LNCAP (cell line): Measurements from ENCODE around the gene CACNB3.

ENCODE experiments used
- TF ChIP-seq, protein P1 (sequence below): fragments of 450-650 bp; IDR thresholded peaks from 2 replicates; pipeline ENCODE4 v1.5.1; 2017; ENCODE audit warnings: mild to moderate bottlenecking

The CACNB3 gene

GRCh38 chr12:48817873-48818830 lies at the start of gene CACNB3:
TSS of gene CACNB3 (plus strand) at chr12:48818496. CDS start at chr12:48818930, 434 bp downstream.
- TF ChIP-seq, protein P1, sequence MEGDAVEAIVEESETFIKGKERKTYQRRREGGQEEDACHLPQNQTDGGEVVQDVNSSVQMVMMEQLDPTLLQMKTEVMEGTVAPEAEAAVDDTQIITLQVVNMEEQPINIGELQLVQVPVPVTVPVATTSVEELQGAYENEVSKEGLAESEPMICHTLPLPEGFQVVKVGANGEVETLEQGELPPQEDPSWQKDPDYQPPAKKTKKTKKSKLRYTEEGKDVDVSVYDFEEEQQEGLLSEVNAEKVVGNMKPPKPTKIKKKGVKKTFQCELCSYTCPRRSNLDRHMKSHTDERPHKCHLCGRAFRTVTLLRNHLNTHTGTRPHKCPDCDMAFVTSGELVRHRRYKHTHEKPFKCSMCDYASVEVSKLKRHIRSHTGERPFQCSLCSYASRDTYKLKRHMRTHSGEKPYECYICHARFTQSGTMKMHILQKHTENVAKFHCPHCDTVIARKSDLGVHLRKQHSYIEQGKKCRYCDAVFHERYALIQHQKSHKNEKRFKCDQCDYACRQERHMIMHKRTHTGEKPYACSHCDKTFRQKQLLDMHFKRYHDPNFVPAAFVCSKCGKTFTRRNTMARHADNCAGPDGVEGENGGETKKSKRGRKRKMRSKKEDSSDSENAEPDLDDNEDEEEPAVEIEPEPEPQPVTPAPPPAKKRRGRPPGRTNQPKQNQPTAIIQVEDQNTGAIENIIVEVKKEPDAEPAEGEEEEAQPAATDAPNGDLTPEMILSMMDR, result no peak

DNA sequence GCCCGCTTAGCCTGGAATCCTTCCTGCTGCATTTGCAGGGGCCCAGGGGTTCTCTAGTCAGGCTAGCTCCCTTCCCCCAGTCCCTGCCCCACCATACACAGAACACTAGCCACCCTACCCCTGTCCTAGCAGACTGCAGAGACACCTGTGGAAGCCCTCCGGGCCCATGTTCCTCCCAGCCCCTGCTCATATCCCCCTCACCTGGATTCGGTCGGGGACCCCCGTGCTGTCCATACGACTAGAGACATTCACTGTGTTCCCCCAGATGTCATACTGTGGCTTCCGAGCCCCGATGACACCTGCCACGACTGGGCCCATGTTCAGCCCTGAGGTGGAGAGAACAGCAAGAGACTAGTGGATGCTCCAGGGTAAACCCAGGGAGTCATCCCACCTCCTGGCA lies 49.6 kb upstream of the CACNB3 start:
- TF ChIP-seq, protein P1, result no peak

- TF ChIP-seq, protein P1, result no peak
Measured at GRCh38 chr12:48770756-48771155, 47.5 kb upstream of the CACNB3 start.

DNA sequence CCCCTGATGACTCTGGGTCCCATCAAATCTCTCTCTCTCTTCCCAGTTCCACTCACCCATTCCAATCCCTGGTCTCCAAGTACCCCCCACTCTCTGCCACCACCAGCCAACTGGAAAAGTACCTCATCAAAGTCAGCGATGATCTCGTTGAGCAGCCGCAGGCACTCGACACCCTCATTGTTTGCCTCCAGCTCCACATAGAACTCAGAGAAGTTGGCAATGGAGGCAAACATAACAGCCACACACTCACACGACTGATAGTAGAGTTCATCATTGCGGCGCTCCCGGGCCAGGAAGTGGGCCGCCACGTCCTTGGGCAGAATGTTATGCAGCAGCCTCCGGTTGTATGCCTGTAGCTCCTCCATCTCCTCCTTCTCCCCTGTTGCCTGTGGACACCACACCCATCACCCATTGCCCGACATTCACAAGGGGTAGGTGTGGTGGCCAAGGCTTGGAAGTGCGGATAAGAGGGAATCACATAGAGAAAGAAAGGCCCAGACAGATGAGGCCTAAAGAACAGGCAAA lies 46.6 kb upstream of the CACNB3 start:
- TF ChIP-seq, protein P1, result no peak

DNA sequence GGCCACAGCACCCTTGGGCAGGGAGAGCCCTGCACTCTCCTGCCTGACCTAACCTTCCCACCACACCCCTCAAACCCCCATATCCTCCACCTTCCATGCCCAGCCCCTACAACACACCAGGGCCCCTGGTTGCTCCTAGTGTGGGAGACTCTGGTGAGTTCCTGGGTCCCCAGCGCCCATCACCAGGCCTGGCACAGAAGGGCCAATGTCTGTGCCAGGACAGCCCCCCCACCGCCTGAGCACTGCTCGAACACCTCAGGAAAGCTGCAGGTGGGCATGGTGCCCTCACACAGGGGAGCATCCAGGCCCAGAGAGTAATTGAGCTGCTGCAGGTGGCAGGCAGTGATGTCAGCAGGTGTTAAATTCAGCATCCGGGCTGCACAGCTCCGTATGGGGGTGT lies 44.6 kb upstream of the CACNB3 start:
- TF ChIP-seq, protein P1, result no peak

- TF ChIP-seq, protein P1, result no peak
Measured at GRCh38 chr12:48774516-48774915, 43.8 kb upstream of the CACNB3 start.

GRCh38 chr12:48775299-48775698 lies 43.0 kb upstream of the CACNB3 start:
- TF ChIP-seq, protein P1, result no peak
